ENCODE results near the gene PHF5A. TPM values are rescaled to one million over a fixed set of nuclear protein-coding genes. Genes with fewer than 3 reads are reported as not detected.

PHF5A gene
- total and polyA plus RNA-seq, 2 donors (not counting 3 experiments of a cell fraction or from before 2014, with no cell fraction given) = 61.1 to 63.7 TPM

- H3K79me2 ChIP-seq (ENCODE audit: control insufficient read depth, insufficient read depth, low read length) = peaks cover 68% of the 10 kb centered on the region
- H3K27ac ChIP-seq (ENCODE audit: insufficient read depth, low read depth, low read length) = no peak overlapping the region
- H3K4me2 ChIP-seq (ENCODE audit: insufficient read depth, low read length) = no peak overlapping the region
- CTCF ChIA-PET = interaction anchor here (0.7 to 1.5 kb wide), 3 partner anchors 39 to 75 kb away, joined by 3 to 7 read pairs (median 3); no protein-coding TSS in a partner anchor
- H3K9me1 ChIP-seq (replicated peaks; ENCODE audit: control insufficient read depth, extremely low read depth, insufficient read depth, low read length) = no peaks in the 10 kb centered on the region
- intact Hi-C loops (cut with micrococcal nuclease) (no loop called here), dilution Hi-C loops (cut with MboI; ENCODE audit: extremely low pct_ligation_motif_present, low sequenced_read_pairs) (no loop called here)
- DNase-seq (ENCODE audit: low read depth, low spot score) (no peak), FAIRE-seq (no peak)
- BruUV-seq (replicated peaks) = no TSS peak
- no peaks in the 10 kb centered on the region for H3K36me3 ChIP-seq (ENCODE audit: control insufficient read depth in 2 of 2, extremely low read depth in 1 of 2, insufficient read depth in 2 of 2, low read length in 2 of 2)
- H3K9me3 ChIP-seq (replicated peaks; ENCODE audit: control insufficient read depth, insufficient read depth, low read length) = no peaks in the 10 kb centered on the region
- H3K4me1 ChIP-seq (ENCODE audit: control insufficient read depth, extremely low read depth, insufficient read depth, low read length) = no peaks in the 10 kb centered on the region
- no peak overlapping the region for H2AFZ ChIP-seq (ENCODE audit: low read depth, low read length)
- no peak overlapping the region for H3K4me3 ChIP-seq (replicated peaks in 1 of 3; ENCODE audit: insufficient read depth in 1 of 3, low read depth in 1 of 3, low read length in 3 of 3)
- TF ChIP-seq POLR2AphosphoS5 (IDR thresholded peaks at IDR 0.05; ENCODE audit: insufficient read depth, low read depth, low read length) (no peak), POLR2A (IDR thresholded peaks at IDR 0.05; ENCODE audit: low read depth, low read length) (no peak), JUN (IDR thresholded peaks at IDR 0.05; ENCODE audit: borderline replicate concordance, insufficient read depth, insufficient read length, low read depth) (no peak), EZH2 (IDR thresholded peaks at IDR 0.05; ENCODE audit: borderline replicate concordance, low read depth, low read length, severe bottlenecking) (no peak), CTCF (IDR thresholded peaks at IDR 0.05; ENCODE audit: extremely low read depth in 1 of 2, insufficient read depth in 1 of 2, low read depth in 1 of 2, low read length in 2 of 2) (no peak), MAX (IDR thresholded peaks at IDR 0.05; ENCODE audit: insufficient read depth, insufficient read length) (no peak), FOS (IDR thresholded peaks at IDR 0.05; ENCODE audit: borderline replicate concordance, insufficient read depth, low read length) (no peak), GATA2 (IDR thresholded peaks at IDR 0.05; ENCODE audit: insufficient read depth, insufficient read length, low read depth, low read length) (no peak), MYC (IDR thresholded peaks at IDR 0.05; ENCODE audit: low read depth, low read length) (no peak)
- H4K20me1 ChIP-seq (replicated peaks; ENCODE audit: control insufficient read depth, extremely low read depth, insufficient read depth, low read length) = no peaks in the 10 kb centered on the region
- H3K27me3 ChIP-seq (ENCODE audit: control insufficient read depth in 2 of 2, insufficient read depth in 2 of 2, low read length in 2 of 2) = no peaks in the 10 kb centered on the region
- no peak overlapping the region for H3K9ac ChIP-seq (replicated peaks; ENCODE audit: extremely low read depth, insufficient read depth, low read length)
- POLR2A ChIA-PET = interaction anchor here (1.3 kb wide), 1 partner anchor 9 kb away, joined by 3 read pairs; the partner anchor contains the start of genes ACO2 and PHF5A
These were observed 10.0 kb upstream of the PHF5A start for GRCh38 chr22:41478473-41478872.

Measured in endothelial cell of umbilical vein (primary cell).